HG02885 (cell line): ENCODE data around the gene KCNH8.

ENCODE experiments used
- ATAC-seq: cut with Tn5 transposase; IDR thresholded peaks from one replicate; pipeline ENCODE4 v1.9.1; 2021; ENCODE audit warnings: mild to moderate bottlenecking; ENCODE audit not compliant: unreplicated experiment, poor library complexity

Gene KCNH8

GRCh38 chr3:19573644-19574043 lies 425.3 kb downstream of the KCNH8 start:
- ATAC-seq, result no peak

GRCh38 chr3:19574268-19574667 lies 426.0 kb downstream of the KCNH8 start:
- ATAC-seq, result no peak

GRCh38 chr3:19576343-19576742 lies 428.0 kb downstream of the KCNH8 start:
- ATAC-seq, result no peak
